ENCODE measurements around the gene BBS10.
"Not testable (repeated sequence)": the region's sequence is repeated elsewhere in the genome, so short reads cannot be mapped to it uniquely, and the experiment has no call there.

The BBS10 gene

DNA sequence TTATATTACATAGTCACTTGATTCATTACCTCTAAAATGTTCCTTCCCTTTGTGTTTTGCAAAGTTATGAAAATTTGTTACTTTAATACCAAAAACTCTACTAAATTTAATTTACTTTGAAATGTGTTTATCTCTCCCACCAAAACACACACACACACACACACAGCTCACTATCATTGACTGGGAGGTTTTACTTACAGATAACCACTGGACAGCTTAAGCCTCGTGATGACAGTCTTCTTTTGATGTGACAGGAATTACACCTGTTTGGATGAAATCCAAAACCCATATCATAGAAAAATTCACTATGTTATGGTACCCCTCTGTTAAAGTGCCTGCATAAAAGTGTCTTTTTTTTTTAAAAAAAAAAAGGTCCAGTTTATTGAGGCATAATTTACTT lies 15.6 kb downstream of the BBS10 start:
- no peak for FAIRE-seq
- DNase-seq (ENCODE audit: low spot score): no peak

DNA sequence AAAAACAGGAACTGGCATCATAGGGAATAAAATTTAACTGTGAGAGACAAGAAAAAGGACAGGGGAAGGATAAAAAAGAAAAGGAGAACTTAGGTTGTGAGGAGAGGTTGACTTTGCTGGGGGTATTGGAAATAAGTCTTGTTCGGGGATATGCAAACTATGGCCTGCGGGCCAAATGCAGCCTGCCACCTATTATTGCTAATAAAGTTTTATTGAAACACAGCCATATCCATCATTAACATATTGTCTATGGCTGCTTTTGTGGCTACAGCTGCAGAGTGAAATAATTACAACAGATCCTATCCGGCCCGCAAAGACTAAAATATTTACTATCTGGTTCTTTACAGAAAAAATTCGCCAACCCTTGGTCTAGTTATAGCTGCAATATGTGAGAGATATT lies 18.6 kb downstream of the BBS10 start:
- DNase-seq (ENCODE audit: low spot score) (no peak), FAIRE-seq (no peak)

DNA sequence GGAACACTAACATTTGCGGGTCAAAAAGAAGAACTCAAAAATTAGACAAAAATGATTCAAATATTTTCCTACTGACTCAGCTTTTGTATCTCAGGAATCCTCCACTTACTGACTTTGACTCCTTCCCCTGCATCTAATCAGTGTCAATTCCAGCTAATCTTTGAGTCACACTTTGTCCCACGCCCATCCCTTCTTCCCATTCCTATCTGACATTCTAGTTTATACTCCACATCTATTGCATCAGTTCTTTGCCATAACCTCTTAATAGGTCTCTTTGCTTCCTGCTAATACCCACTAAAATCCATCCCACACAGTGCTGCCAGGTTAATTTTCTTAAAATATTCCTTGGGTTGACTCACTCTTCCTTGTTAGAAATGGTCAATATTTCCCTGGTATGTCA lies 19.1 kb downstream of the BBS10 start:
- DNase-seq (ENCODE audit: low spot score) (peak; percentile 66), FAIRE-seq (no peak)

DNA sequence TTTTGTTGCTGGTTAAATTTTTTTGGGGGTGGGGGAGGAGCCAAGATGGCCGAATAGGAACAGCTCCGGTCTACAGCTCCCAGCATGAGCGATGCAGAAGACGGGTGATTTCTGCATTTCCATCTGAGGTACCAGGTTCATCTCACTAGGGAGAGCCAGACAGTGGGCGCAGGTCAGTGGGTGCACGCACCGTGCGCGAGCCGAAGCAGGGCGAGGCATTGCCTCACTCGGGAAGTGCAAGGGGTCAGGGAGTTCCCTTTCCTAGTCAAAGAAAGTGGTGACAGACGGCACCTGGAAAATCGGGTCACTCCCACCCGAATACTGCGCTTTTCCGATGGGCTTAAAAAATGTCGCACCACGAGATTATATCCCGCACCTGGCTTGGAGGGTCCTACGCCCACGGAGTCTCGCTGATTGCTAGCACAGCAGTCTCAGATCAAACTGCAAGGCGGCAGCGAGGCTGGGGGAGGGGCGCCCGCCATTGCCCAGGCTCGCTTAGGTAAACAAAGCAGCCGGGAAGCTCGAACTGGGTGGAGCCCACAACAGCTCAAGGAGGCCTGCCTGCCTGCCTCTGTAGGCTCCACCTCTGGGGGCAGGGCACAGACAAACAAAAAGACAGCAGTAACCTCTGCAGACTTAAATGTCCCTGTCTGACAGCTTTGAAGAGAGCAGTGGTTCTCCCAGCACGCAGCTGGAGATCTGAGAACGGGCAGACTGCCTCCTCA lies 28.5 kb downstream of the BBS10 start:
- not testable (repeated sequence) for DNase-seq (ENCODE audit: low spot score); FAIRE-seq

DNA sequence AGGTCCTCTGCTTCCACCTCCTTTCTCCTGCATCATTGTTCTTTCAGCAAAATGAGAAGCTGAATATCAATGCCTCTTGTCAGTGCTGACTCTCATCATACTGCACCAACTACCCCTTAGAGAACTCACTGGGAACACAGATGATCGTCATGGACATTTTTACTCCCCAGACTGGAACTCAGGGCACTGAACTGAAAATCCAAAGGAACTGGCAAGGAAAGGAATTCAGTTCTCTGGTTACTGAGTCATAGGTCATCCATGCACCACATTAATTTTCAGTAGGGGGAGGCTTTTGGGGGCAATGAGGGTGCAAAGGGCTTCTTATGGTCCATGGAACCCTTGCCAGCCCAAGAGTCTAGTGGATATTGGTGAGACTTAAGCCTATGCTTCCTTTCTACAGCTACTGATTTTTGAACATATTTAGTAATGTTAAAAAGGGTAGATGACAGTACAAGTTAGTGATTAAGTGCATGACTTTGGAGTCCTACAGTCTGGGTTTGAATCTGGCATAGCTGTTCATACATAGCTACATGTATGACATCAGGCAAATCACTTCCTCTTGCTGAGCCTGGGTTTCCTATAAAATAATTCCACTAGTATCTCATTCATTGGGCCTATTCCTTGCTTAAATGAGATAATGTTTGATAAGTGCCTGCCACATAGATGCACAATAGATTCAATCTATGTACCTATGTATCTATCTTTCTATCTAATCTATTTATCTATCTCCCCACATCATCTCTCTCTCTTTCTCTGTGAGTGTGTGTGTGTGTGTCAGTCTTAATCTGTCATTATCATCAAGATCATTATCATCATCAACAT lies 29.2 kb downstream of the BBS10 start:
- no peak for DNase-seq (ENCODE audit: low spot score)
- no peak for FAIRE-seq

DNA sequence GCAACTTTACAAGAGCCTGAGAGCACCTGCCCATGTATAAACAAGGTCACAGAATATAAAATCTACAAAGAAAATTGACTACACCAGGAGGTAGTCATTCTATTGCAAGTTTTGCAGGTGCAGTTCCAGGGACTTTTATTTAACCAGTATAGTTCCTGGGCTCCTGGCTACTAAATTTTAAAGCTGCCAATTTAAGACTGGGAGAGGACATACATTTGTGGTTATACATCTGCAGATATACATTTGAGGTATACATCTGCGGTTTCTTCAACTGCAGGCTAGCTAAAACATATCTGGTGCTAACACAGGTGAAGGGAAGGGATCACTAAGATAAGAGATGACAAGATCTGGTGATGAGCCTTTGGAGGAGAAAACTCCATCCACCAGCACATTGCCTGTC lies 30.2 kb downstream of the BBS10 start:
- FAIRE-seq (no peak), DNase-seq (ENCODE audit: low spot score) (no peak)

DNA sequence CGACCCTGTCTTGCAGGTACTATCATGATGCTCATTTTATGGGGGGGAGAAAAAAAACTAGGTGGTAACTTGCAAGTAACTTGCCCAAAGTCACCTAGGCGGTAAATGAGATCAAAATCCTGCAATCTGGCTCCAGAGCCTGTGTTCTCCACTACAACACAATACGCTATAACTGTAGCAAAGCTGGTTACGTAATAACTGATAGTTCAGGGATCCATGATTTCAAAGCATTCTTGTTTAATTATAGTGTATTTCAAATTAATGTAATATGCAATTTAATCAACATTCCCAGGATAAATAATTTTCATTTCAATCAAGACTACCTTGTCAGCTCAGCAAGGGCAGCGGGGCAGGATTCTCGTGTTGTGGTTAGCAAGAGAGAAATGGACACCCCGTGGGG lies 31.7 kb downstream of the BBS10 start:
- DNase-seq (ENCODE audit: low spot score) (no peak), FAIRE-seq (no peak)

DNA sequence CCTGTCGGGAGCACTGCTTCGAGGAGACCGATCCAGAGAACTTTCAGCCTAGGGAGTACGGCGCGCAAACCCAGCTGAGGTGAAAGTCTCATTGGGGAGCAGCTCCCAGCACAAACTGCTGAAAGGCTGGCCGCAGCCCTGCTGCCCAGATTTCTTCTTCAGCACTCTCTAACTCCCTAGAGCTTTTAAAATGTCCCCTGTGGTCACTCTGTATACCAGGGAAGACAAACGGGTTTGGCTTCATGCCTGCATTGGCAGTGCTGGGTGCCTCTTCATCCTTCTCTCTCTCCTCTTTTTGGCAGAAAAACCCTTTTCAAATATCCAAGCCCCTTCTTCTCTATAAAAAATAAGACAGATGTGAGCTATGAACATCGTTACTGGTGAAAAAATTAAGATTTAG lies 34.9 kb downstream of the BBS10 start:
- FAIRE-seq (no peak), DNase-seq (ENCODE audit: low spot score) (no peak)

DNA sequence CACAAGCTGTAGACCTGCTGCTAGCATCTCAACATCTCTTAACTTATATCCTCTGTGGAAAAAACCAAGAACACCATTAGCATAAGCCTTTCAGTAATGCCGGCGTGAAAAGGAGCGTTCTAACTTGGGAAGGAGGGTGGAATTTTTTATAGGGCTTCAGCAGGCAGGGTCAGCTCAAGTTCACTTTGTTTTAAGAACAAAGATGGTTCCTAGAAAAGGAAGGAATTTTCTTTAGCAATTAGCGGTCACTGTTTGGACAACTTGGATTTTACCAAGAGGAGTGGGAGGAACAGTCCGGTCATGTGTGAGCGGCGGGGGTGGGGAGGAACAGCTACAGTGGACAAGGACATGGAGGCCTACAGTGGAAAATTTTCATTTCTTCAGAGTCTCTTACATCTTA lies 35.9 kb downstream of the BBS10 start:
- DNase-seq (ENCODE audit: low spot score) (no peak), FAIRE-seq (no peak)

DNA sequence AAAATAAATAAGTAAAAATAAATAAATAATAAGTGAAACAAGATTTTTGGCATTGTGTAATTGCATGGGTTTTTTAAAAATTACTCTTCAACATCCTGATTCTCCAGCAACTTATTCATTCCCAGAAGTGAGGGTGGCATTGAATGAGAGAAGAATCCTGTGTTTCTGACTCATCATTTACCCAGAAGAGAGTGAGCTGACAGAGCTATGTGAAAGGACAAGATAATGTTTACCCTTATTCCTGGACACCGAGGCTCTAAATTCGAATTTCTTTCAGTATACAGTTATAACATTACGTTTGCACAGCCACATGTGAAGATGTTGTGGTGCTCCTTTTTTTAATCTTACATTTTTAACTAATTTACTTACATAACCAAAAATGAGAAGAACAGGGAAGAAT lies 36.4 kb downstream of the BBS10 start:
- DNase-seq (ENCODE audit: low spot score) (no peak), FAIRE-seq (no peak)

DNA sequence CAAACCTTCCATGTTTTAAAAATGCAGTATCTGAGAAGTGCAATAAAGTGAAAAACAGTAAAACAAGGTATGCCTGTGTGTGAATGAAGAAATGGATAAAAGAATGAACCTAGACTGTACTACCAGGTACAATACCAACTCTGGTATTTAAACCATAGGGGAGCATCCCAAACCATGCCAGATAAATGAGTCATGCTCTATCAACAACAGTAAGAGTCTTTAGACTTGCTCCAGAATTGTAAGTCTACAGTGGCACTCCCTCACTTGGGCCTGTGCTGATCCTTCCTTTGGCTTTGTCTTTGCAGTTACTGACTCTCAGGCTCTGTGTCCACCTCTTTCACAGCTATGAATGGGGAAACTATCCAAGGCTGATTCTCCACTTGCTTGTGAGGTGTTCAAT lies 38.1 kb downstream of the BBS10 start:
- no peak for FAIRE-seq

DNA sequence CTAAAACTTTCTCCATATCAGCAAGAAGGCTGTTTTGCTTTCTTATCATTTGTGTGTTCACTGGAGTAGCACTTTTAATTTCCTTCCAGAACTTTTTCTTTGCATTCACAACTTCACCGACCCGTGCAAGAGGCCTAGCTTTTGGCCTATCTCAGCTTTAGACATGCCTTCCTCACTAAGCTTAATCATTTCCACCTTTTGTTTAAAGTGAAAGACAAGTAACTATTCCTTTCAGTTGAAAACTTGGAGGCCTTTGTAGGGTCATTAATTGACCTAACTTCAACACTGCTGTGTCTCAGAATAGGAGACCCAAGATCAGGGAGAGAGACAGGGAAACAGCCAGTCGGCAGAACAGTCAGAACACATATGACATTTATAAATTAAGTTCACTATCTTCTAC lies 39.3 kb downstream of the BBS10 start:
- FAIRE-seq (no peak), DNase-seq (ENCODE audit: low spot score) (no peak)

More for the DNA sequence above, 38.1 kb downstream of the BBS10 start:
- peak; percentile 52 for DNase-seq (ENCODE audit: low spot score)

DNA sequence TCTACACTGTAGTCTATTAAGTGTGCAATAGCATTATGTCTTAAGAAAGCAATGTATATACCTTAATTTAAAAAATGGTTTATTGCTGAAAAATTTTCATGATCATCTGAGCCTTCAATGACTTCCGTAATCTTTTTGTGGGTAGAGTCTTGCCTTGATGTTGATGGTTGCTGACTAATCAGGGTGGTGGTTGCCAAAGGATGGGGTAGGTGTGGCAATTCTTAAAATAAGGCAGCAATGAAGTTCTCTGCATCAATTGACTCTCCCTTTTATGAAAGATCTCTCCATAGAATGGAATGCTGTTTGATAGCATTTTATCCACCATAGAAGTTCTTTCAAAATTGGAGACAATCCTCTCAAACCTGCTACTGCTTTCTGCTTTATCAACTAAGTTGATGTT lies 41.1 kb downstream of the BBS10 start:
- FAIRE-seq: no peak
- no peak for DNase-seq (ENCODE audit: low spot score)

DNA sequence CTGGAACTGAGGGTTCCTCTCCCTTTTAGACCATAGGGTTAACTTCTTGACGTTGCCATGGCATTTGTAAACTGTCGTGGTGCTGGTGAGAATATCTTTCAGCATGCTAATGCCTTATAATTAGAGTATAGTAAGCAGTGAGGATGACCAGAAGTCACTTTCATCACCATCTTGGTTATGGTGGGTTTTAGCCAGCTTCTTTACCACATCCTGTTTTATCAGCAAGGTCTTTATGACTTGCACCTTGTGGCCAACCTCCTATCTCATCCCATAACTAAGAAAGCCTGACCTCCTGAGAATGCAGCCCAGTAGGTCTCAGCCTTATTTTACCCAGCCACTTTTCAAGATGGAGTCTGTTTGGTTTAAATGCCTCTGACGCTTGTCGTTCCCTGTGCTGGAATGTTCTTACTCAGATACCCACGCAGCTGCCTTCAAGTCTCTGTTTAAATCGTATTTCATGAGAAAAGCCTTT lies 44.2 kb downstream of the BBS10 start:
- no peak for DNase-seq (ENCODE audit: low spot score)
- FAIRE-seq: no peak

DNA sequence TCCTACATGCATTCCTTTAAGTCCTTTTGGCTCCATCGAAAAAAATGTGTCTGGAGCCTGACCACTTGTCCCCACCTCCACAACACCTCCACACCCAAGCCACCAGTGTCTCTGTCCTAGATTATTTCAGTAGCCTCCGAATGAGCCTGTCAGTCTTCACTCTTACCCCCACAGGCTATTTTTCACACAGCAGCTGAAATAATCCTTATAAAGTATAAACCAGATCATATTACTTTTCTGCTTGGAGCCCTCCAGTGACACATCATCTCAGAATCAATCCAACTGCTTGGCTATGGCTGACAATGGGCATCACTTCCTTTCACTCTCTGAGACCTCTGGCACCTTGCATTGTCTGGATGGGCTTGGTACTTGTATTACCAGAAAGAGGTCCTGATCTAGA lies 44.9 kb downstream of the BBS10 start:
- DNase-seq (ENCODE audit: low spot score) (no peak), FAIRE-seq (no peak)

DNA sequence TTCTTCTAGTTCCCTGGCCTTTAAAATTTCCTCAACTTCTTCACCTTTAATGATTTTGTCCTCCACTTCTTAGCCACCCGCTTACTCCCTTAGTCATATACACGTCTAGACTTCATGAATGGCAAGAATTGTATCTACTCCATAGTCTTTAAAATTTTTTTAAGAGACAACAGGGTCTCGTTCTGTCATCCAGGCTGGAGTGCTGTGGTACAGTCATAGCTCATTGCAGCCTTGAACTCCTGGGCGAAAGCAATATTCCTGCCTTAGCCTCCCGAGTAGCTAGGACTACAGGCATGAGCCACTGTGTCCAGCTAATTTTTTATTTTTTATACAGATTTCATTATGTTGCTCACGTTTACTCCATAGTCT lies 47.9 kb downstream of the BBS10 start:
- no peak for FAIRE-seq
- DNase-seq (ENCODE audit: low spot score): no peak

DNA sequence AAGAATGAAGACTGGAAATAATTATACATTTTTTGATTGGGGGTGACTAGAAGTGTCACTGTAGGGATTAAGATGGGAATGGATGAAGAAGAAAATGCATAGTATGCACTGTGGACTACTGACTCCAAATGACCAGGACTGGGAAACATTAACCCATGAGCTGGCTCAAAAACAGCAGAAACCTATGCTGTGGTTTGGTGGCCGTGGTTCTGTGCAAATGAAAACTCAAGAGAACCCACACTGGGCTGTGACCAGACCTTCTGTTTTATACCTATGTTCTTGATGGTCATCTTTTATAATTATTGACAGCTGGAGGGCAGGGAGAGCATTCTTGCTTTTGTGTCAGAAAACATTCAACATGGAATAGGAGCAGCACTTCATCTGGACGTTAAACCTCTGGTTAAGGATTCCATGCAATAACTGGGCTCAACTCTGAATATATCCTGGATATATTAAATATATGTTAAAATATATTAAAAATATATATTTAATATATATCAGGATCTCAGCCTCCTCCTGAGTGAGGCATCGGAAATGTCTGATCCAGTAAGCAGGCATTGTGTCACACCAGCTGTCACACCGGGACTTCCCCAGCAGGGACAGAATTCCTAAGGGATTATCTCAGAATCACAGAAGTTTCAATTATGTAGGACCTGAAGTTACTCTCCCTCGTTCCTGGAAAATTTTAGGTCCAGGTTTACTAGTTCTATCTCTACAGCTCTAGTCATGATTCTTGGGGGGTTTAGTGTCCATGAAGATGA lies 48.5 kb downstream of the BBS10 start:
- no peak for DNase-seq (ENCODE audit: low spot score)
- no peak for FAIRE-seq

Measured in urothelium cell line (cell line).